SJSA1 (cell line): ENCODE results near the gene MX1. TPM values are rescaled to one million over a fixed set of nuclear protein-coding genes. Genes with fewer than 3 reads are reported as not detected.

Source experiments
- DNase-seq, 2 experiments: peaks; one replicate each; pipeline ENCODE4 v3.0.0-alpha.2; 2015 to 2020; ENCODE audit warnings: low spot score in 2 of 2, low read depth in 1 of 2
- H3K27ac ChIP-seq: fragments of 250-450 bp; sonication (Bioruptor Pico); 2 replicates; pipeline ENCODE4 v1.5.1; 2020; ENCODE audit warnings: mild to moderate bottlenecking, moderate library complexity
- H3K27me3 ChIP-seq: fragments of 250-450 bp; sonication (Bioruptor Pico); replicated peaks from 2 replicates; pipeline ENCODE4 v1.5.1; 2020; ENCODE audit warnings: mild to moderate bottlenecking, moderate library complexity
- H3K36me3 ChIP-seq: fragments of 250-450 bp; sonication (Bioruptor Pico); 2 replicates; pipeline ENCODE4 v1.5.1; 2020; ENCODE audit warnings: mild to moderate bottlenecking
- H3K4me1 ChIP-seq: fragments of 250-450 bp; sonication (Bioruptor Pico); replicated peaks from 2 replicates; pipeline ENCODE4 v1.6.1; 2021; ENCODE audit warnings: mild to moderate bottlenecking
- H3K4me3 ChIP-seq: fragments of 250-450 bp; sonication (Bioruptor Pico); 2 replicates; pipeline ENCODE4 v1.5.1; 2020; ENCODE audit warnings: mild to moderate bottlenecking
- H3K9me3 ChIP-seq: fragments of 250-450 bp; sonication (Bioruptor Pico); replicated peaks from 2 replicates; pipeline ENCODE4 v1.5.1; 2020; ENCODE audit warnings: mild to moderate bottlenecking
- total RNA-seq: library from RNA; depleted of rRNA; stranded (reverse); fragments of >200 nt; shearing (Covaris generic); gene quantifications from 2 replicates; pipeline ENCODE4 v1.2.3, GENCODE V29; 2014

Gene MX1
- total RNA-seq, 1 experiment from 2014 or later, result 6.6 TPM

GRCh38 chr21:41470054-41470453, 44.0 kb downstream of the MX1 start:
- H3K9me3 ChIP-seq, result no peaks in the 10 kb centered on the region
- no peaks in the 10 kb centered on the region for H3K27me3 ChIP-seq
- DNase-seq, result no peak
- peaks cover 32% of the 10 kb centered on the region for H3K4me1 ChIP-seq
- H3K27ac ChIP-seq, result no peak overlapping the region
- no peak overlapping the region for H3K4me3 ChIP-seq
- no peaks in the 10 kb centered on the region for H3K36me3 ChIP-seq

GRCh38 chr21:41472753-41473548, 46.9 kb downstream of the MX1 start:
- peaks cover 11% of the 10 kb centered on the region for H3K4me1 ChIP-seq
- no peak overlapping the region for H3K27ac ChIP-seq
- DNase-seq, result no peak
- H3K9me3 ChIP-seq, result no peaks in the 10 kb centered on the region
- H3K36me3 ChIP-seq, result no peaks in the 10 kb centered on the region
- H3K27me3 ChIP-seq, result no peaks in the 10 kb centered on the region
- H3K4me3 ChIP-seq, result no peak overlapping the region

DNA sequence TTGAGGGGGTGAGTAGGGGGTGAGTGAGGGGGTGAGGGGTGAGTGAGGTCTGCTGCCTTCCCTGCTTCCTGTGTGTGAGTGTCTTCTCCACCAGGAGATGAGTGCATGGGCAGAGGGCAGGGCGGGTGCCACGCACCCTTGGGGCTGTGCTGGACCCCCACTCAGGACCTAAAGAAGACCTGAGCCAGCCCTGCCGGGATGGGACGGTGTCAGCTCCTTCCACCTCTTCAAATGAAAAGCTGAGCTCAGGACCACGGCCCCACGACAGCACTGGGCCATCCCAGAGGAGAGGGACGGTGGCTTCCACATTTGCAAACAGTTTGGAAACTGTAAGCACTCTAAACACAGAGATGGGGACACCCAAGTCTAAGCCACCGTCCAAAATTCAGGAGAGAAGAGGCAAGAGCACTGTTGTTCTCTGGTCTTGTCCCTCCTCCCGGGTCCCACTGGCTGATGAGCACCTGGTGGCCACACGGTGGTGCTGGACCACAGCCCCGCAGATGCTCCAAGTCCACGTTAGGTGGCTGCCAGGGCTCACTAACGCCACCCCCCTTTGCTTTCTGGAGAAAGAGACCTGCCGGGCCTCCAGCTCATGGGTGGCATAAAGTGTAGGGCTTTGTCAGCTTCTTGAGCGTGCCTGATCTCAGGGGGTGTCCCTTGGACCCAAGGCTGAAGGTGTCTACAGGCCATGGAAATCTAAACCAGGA, 49.8 kb downstream of the MX1 start:
- Histone ChIP-seq H3K36me3 (no peaks in the 10 kb centered on the region), H3K4me1 (peaks cover 13% of the 10 kb centered on the region), H3K4me3 (no peak overlapping the region), H3K9me3 (no peaks in the 10 kb centered on the region), H3K27ac (no peak overlapping the region), H3K27me3 (no peaks in the 10 kb centered on the region)
- no peak for DNase-seq

- H3K27ac ChIP-seq, result no peak overlapping the region
- H3K9me3 ChIP-seq, result no peaks in the 10 kb centered on the region
- no peaks in the 10 kb centered on the region for H3K36me3 ChIP-seq
- peaks cover 21% of the 10 kb centered on the region for H3K4me1 ChIP-seq
- peak in 1 of 2 experiments; percentile 28 for DNase-seq
- H3K27me3 ChIP-seq, result no peaks in the 10 kb centered on the region
- H3K4me3 ChIP-seq, result no peak overlapping the region
These were observed 51.7 kb downstream of the MX1 start for GRCh38 chr21:41477641-41478318.

- Histone ChIP-seq H3K36me3 (no peaks in the 10 kb centered on the region), H3K27me3 (no peaks in the 10 kb centered on the region), H3K9me3 (no peaks in the 10 kb centered on the region), H3K4me1 (peaks cover 23% of the 10 kb centered on the region), H3K27ac (no peak overlapping the region), H3K4me3 (no peak overlapping the region)
- no peak for DNase-seq
These were observed 52.5 kb downstream of the MX1 start for GRCh38 chr21:41478319-41479177.

DNA sequence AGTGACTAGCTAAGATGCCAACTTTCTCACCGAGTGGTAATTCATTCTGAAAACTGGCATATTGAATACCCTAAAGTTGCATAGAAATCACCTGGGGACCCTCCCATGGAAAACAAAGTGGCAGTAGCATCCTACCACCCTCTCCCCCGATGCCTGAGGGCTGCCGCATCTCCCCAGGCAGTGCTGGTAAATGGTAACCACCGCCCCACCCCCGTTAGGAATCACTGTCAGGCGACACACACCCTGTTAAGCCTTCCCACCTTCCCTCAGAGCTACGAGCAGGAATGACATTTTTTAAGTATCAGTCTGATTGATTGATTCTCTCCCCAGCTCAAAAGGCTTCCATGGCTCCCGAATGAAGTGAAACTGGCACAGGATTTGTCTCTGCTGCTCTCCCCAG, 53.6 kb downstream of the MX1 start:
- no peaks in the 10 kb centered on the region for H3K9me3 ChIP-seq
- H3K27ac ChIP-seq, result no peak overlapping the region
- DNase-seq, result no peak
- peaks cover 23% of the 10 kb centered on the region for H3K4me1 ChIP-seq
- H3K4me3 ChIP-seq, result no peak overlapping the region
- H3K36me3 ChIP-seq, result no peaks in the 10 kb centered on the region
- H3K27me3 ChIP-seq, result no peaks in the 10 kb centered on the region

DNA sequence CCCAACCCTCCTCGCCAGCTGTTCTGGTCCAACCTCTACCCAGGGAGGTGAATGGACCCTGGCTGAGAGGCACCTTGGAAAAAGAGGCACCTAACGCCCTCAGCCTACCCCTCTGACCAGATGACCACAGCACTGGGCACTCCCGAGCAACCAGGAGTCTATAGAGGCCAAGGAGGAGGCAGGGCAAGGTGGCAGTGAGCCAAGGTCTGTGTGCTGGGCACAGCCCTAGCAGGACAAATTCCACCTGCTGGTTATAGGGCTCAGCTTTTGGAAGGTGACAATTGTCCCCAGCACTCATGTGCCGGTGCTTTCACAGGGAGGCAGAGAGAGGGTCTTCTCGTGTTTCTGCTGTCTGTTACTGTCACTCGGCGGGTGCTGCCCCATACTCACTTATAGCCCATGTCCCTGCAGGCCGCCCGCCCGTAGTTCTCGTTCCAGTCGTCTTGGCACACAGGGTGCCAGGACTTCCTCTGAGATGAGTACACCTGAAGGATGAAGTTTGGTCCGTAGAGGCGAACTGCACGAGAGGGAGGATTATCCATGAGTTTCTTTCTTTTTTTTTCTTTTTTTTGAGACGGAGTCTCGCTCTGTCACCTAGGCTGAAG, 54.1 kb downstream of the MX1 start:
- H3K27ac ChIP-seq, result no peak overlapping the region
- H3K9me3 ChIP-seq, result no peaks in the 10 kb centered on the region
- H3K4me1 ChIP-seq, result peaks cover 23% of the 10 kb centered on the region
- no peaks in the 10 kb centered on the region for H3K27me3 ChIP-seq
- DNase-seq, result no peak
- H3K4me3 ChIP-seq, result no peak overlapping the region
- no peaks in the 10 kb centered on the region for H3K36me3 ChIP-seq

GRCh38 chr21:41481191-41481590, 55.2 kb downstream of the MX1 start:
- Histone ChIP-seq H3K4me3 (no peak overlapping the region), H3K9me3 (no peaks in the 10 kb centered on the region), H3K4me1 (peaks cover 33% of the 10 kb centered on the region), H3K36me3 (no peaks in the 10 kb centered on the region), H3K27me3 (no peaks in the 10 kb centered on the region), H3K27ac (no peak overlapping the region)
- DNase-seq, result no peak

GRCh38 chr21:41482301-41482700, 56.3 kb downstream of the MX1 start:
- Histone ChIP-seq H3K4me3 (no peak overlapping the region), H3K9me3 (no peaks in the 10 kb centered on the region), H3K27me3 (no peaks in the 10 kb centered on the region), H3K27ac (no peak overlapping the region), H3K36me3 (no peaks in the 10 kb centered on the region), H3K4me1 (peaks cover 44% of the 10 kb centered on the region)
- DNase-seq, result peak in 1 of 2 experiments; percentile 30

- H3K27ac ChIP-seq, result no peak overlapping the region
- peaks cover 44% of the 10 kb centered on the region for H3K4me1 ChIP-seq
- DNase-seq, result no peak
These were observed 56.9 kb downstream of the MX1 start for GRCh38 chr21:41482980-41483379.

DNA sequence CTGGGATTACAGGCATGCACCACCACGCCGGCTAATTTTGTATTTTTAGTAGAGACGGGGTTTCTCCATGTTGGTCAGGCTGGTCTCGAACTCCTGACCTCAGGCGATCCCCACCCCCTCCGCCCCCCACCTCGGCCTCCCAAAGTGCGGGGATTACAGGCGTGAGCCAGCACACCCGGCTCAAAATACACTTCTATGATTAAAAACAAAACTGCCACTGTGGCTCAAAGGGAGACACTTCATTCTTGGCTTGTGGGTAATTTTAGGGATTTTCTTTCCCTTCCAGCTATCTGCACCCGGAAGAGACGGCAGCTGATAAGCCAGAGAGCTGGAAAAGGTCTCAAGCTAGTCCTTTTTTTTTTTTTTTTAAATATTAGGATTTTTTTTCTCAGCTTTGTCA, 57.4 kb downstream of the MX1 start:
- Histone ChIP-seq H3K27ac (no peak overlapping the region), H3K4me3 (no peak overlapping the region), H3K27me3 (no peaks in the 10 kb centered on the region), H3K36me3 (no peaks in the 10 kb centered on the region), H3K9me3 (no peaks in the 10 kb centered on the region), H3K4me1 (peaks cover 40% of the 10 kb centered on the region)
- no peak for DNase-seq

More at GRCh38 chr21:41482980-41483379, 56.9 kb downstream of the MX1 start:
- Histone ChIP-seq H3K4me3 (no peak overlapping the region), H3K36me3 (no peaks in the 10 kb centered on the region), H3K27me3 (no peaks in the 10 kb centered on the region), H3K9me3 (no peaks in the 10 kb centered on the region)

DNA sequence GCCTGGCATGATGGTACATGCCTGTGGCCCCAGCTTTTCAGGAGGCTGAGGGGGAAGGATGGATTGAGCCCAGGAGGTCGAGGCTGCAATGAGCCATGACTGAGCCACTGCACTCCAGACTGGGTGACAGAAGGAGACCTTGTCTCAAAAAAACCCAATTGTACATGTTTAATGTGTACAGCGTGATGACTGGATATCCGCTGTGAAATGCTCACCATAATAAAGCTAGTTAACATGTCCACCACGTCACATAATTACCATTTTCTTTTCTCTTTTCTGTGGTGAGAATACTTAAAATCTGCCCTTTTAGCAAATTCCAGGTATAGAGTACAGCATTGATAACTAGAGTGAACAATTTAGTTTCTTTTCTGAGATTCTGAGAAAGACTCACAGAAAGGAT, 57.9 kb downstream of the MX1 start:
- peaks cover 39% of the 10 kb centered on the region for H3K4me1 ChIP-seq
- H3K27me3 ChIP-seq, result no peaks in the 10 kb centered on the region
- H3K27ac ChIP-seq, result no peak overlapping the region
- H3K36me3 ChIP-seq, result no peaks in the 10 kb centered on the region
- H3K4me3 ChIP-seq, result no peak overlapping the region
- DNase-seq, result no peak
- H3K9me3 ChIP-seq, result no peaks in the 10 kb centered on the region

GRCh38 chr21:41487082-41487481, 61.0 kb downstream of the MX1 start:
- H3K4me1 ChIP-seq, result peaks cover 38% of the 10 kb centered on the region
- no peak overlapping the region for H3K4me3 ChIP-seq
- H3K36me3 ChIP-seq, result no peaks in the 10 kb centered on the region
- no peaks in the 10 kb centered on the region for H3K27me3 ChIP-seq
- no peaks in the 10 kb centered on the region for H3K9me3 ChIP-seq
- no peak overlapping the region for H3K27ac ChIP-seq
- DNase-seq, result peak in 1 of 2 experiments; percentile 22
